Heart right ventricle (tissue), 16 donors: Measurements from ENCODE around the gene HTR1D. TPM values are rescaled to one million over a fixed set of nuclear protein-coding genes. Genes with fewer than 3 reads are reported as not detected.
"Not testable (repeated sequence)": the region's sequence is repeated elsewhere in the genome, so short reads cannot be mapped to it uniquely, and the experiment has no call there.

ENCODE experiments used
- ATAC-seq, 8 donors: fragments of 200-7000 bp; cut with Tn5 transposase; one replicate each; pipeline ENCODE4 v1.9.1; 2020; ENCODE audit warnings: mild to moderate bottlenecking in 8 of 8, moderate library complexity in 8 of 8, moderate number of reproducible peaks in 1 of 8
- DNase-seq, 2 donors: peaks; one replicate each; pipeline ENCODE4 v3.0.0-alpha.2; 2020
- H3K27ac ChIP-seq, 10 donors: fragments of 200-600 bp; sonication (generic) in 2 of 10; one replicate each; pipeline versions ENCODE4 v1.5.0 to v1.8.0; 2020 to 2022; ENCODE audit warnings: mild to moderate bottlenecking in 3 of 10
- H3K27me3 ChIP-seq, 7 donors: fragments of 200-600 bp; one replicate each; pipeline ENCODE4 v1.8.0; 2021 to 2022; ENCODE audit warnings: mild to moderate bottlenecking in 2 of 7
- H3K36me3 ChIP-seq, 9 donors: fragments of 200-600 bp; sonication (generic) in 1 of 9; one replicate each; pipeline versions ENCODE4 v1.5.0 to v1.8.0; 2020 to 2022; ENCODE audit warnings: mild to moderate bottlenecking in 2 of 9
- H3K4me1 ChIP-seq, 9 donors: fragments of 200-600 bp; sonication (generic) in 1 of 9; one replicate each; pipeline versions ENCODE4 v1.5.0 to v1.8.0; 2020 to 2022; ENCODE audit warnings: mild to moderate bottlenecking in 4 of 9
- H3K4me3 ChIP-seq, 10 donors: fragments of 200-600 bp; sonication (generic) in 2 of 10; one replicate each; pipeline versions ENCODE4 v1.5.0 to v1.8.0; 2020 to 2022; ENCODE audit warnings: mild to moderate bottlenecking in 7 of 10, moderate library complexity in 2 of 10
- H3K9me3 ChIP-seq, 11 donors: fragments of 200-600 bp in 10 of 11; sonication (generic) in 2 of 11; one replicate each; pipeline versions ENCODE4 v1.5.0 to v1.8.0; 2013 to 2022; ENCODE audit warnings: mild to moderate bottlenecking in 2 of 11, control low read depth in 1 of 11, moderate library complexity in 1 of 11
- CTCF ChIP-seq, 9 donors: fragments of 200-600 bp; sonication (generic) in 2 of 9; IDR thresholded peaks; one replicate each; pipeline versions ENCODE4 v1.5.0 to v1.8.0; 2021 to 2022; ENCODE audit warnings: antibody characterized with exemption in 9 of 9, mild to moderate bottlenecking in 5 of 9, moderate library complexity in 1 of 9
- WGBS, 2 donors: extraction: QIAGEN DNeasy Blood & Tissue Kit; methylation state at CpG; one replicate each; pipeline ENCODE4 v1.1.7; 2013; ENCODE audit warnings: inconsistent platforms in 1 of 2; 5-methylcytosine and 5-hydroxymethylcytosine counted together
- intact Hi-C, 10 donors: fragments of 100-400 bp; cut with DNase I; formaldehyde crosslinking; loops; one replicate each; pipeline versions ENCODE4 v1.11.1 to v1.14.2; 2022
- polyA plus RNA-seq, 2 donors: library from polyadenylated mRNA; stranded (reverse); fragments of 200-250 nt; gene quantifications; one replicate each; pipeline ENCODE4 v1.2.3, GENCODE V29; 2013
- total RNA-seq, 10 donors: library from RNA; stranded (reverse); fragmentation: NEBNext Ultra II Directional in 3 of 10; extraction: Animal tissue kit (Norgen Biotek cat#: 25700) in 3 of 10; gene quantifications; one replicate each; pipeline versions ENCODE4 v1.2.1 to v1.2.4, GENCODE V29; 2021 to 2023
- donor health status: Arrhythmogenic right ventricular cardiomyopathy.
- donor health status: ischemic (EF 13 %, LVEDD 7.1; RV severe dilation, severe dysfunction).
- donor health status: healthy with polysubstance abuse.
- donor health status: DM: no; HTN: yes; CAD: no.
- donor health status: DM: no; HTN: no; CAD: no.
- donor health status: ischemic (EF 25% LVEDD 6.9; RV normal size, moderate dysfunction).
- donor health status: ischemic (EF 25% LVEDD 5.7; RV mildly dilated, moderate dysfunction).
- donor health status: healthy.
- donor health status: DM: yes; HTN: yes; CAD: no.
- donor health status: Ischemic cardiomyopathy.
- donor health status: ischemic (EF 35%, LVEDD 5.7; RV mildly dilated, moderate dysfunction).
- donor health status: nonischemic (EF 11% LVEDD 7.7; RV severe dilation, severe dysfunction).
- donor health status: DM: yes; HTN: yes; CAD: no.
- donor health status: PGD.
- donor health status: ischemic (EF 29% LVEDD 5.4; RV normal size, mild dysfunction).
- donor health status: nonischemic (EF 23%, LVEDD 6.1; RV moderate dilation, normal function).

Gene HTR1D
- total and polyA plus RNA-seq, 12 donors, result 0.01 to 0.07 TPM; not detected in 10

DNA sequence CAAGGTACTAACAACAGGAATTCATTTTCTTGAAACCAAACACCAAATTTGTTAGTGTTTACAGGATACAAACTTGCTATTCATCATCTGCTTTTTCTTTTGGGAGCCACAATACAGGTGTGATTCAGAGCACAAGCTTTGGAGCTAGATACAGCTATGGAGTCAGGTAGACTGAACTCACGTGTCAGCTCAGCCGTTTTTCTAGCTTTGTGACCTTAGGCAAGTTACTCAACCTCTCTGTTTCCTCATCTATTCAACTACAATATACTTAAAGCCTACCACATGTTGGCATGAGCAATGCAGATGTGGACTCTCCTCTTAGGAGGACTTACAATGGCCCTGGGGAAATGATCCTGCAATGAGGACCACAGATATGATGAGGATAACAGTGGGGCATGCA is 6.3 kb downstream of the HTR1D start:
- intact Hi-C loops, result loop anchor here in 3 of 10 donors (10.0 kb wide), 1 partner anchor 64 kb away; no protein-coding TSS in a partner anchor
- TF ChIP-seq CTCF (IDR thresholded peaks at IDR 0.05), result no peak

DNA sequence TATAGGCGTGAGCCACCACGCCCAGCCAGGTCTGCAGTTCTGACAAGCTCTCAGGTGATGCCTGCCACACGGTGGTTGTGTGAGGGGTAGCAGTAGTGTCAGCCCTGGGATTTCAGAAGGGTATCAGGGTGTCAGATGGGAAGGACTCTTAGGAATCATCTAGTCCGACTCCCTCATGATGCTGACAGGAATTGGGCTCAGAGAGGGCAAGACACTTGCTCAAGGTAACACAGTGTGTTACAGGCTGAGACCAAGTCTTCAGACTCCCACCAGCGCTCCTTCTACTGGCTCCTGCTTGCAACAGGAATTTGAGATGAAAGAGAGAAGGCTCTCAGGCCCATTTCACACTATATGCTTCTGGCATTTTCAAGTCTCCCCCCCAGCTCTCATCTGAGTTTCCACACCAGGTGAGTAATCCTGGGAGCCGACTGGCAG is 6.9 kb downstream of the HTR1D start:
- Histone ChIP-seq H3K27ac (no peak overlapping the region), H3K4me3 (no peak overlapping the region), H3K9me3 (no peaks in the 10 kb centered on the region), H3K27me3 (peaks cover 0 to 60% (median 51%) of the 10 kb centered on the region in 7 donors), H3K36me3 (no peaks in the 10 kb centered on the region), H3K4me1 (no peaks in the 10 kb centered on the region)
- no peak for TF ChIP-seq CTCF (IDR thresholded peaks at IDR 0.05)
- ATAC-seq, result no peak
- intact Hi-C loops, result loop anchor here in 3 of 10 donors (10.0 kb wide), 1 partner anchor 64 kb away; no protein-coding TSS in a partner anchor
- WGBS, 2 donors, result 44 to 46% methylated on average over 6 of the region's 6 CpGs
- no peak for DNase-seq

More for the DNA sequence above, 6.3 kb downstream of the HTR1D start:
- no peak overlapping the region for H3K27ac ChIP-seq
- no peak for ATAC-seq
- no peak overlapping the region for H3K4me3 ChIP-seq
- no peaks in the 10 kb centered on the region for H3K4me1 ChIP-seq
- no peaks in the 10 kb centered on the region for H3K9me3 ChIP-seq
- no peaks in the 10 kb centered on the region for H3K36me3 ChIP-seq
- WGBS, 2 donors, result 68 to 79% methylated on average over 2 of the region's 2 CpGs
- no peak for DNase-seq
- H3K27me3 ChIP-seq, result peaks cover 3 to 65% (median 57%) of the 10 kb centered on the region in 7 donors

GRCh38 chr1:23209770-23210169 is 7.5 kb downstream of the HTR1D start:
- Histone ChIP-seq H3K9me3 (no peaks in the 10 kb centered on the region), H3K27me3 (peaks cover 0 to 54% (median 45%) of the 10 kb centered on the region in 7 donors), H3K4me1 (no peaks in the 10 kb centered on the region), H3K36me3 (no peaks in the 10 kb centered on the region), H3K27ac (no peak overlapping the region), H3K4me3 (no peak overlapping the region)
- DNase-seq, result no peak
- ATAC-seq, result no peak
- intact Hi-C loops, result loop anchor here in 4 of 10 donors (10.0 kb wide), 1 partner anchor 65 kb away; no protein-coding TSS in a partner anchor
- no peak for TF ChIP-seq CTCF (IDR thresholded peaks at IDR 0.05)
- WGBS, 2 donors, result 75 to 77% methylated on average over 4 of the region's 4 CpGs

GRCh38 chr1:23208527-23208926 is 8.8 kb downstream of the HTR1D start:
- DNase-seq, result no peak
- no peaks in the 10 kb centered on the region for H3K4me1 ChIP-seq
- H3K9me3 ChIP-seq, result no peaks in the 10 kb centered on the region
- no peak overlapping the region for H3K4me3 ChIP-seq
- ATAC-seq, result no peak
- H3K36me3 ChIP-seq, result no peaks in the 10 kb centered on the region
- H3K27ac ChIP-seq, result no peak overlapping the region
- no peak for TF ChIP-seq CTCF (IDR thresholded peaks at IDR 0.05)
- intact Hi-C loops, result loop anchor here in 1 of 10 donors (10.0 kb wide), 1 partner anchor 66 kb away; no protein-coding TSS in a partner anchor
- WGBS, 2 donors, result 79 to 92% methylated on average over 2 of the region's 2 CpGs
- peaks cover 0 to 41% (median 34%) of the 10 kb centered on the region in 7 donors for H3K27me3 ChIP-seq

- not testable (repeated sequence) for DNase-seq, H3K9me3 ChIP-seq, H3K4me3 ChIP-seq, ATAC-seq, H3K27ac ChIP-seq, H3K4me1 ChIP-seq, H3K36me3 ChIP-seq
- WGBS, 2 donors, result 94 to 97% methylated on average over 8 of the region's 8 CpGs
- peaks cover 0 to 40% (median 31%) of the 10 kb centered on the region in 7 donors for H3K27me3 ChIP-seq
- intact Hi-C loops, result loop anchor here in 1 of 10 donors (10.0 kb wide), 1 partner anchor 67 kb away; no protein-coding TSS in a partner anchor
Observed at GRCh38 chr1:23207733-23208132, 9.6 kb downstream of the HTR1D start.
